ENCODE measurements around the gene ACTMAP.
A peak's percentile ranks its signal among the peaks of the same experiment; 100 is the strongest.
"Not testable (repeated sequence)": the region's sequence is repeated elsewhere in the genome, so short reads cannot be mapped to it uniquely, and the experiment has no call there.

ACTMAP gene

GRCh38 chr19:40733149-40733548 lies 17.1 kb downstream of the ACTMAP start:
- DNase-seq (ENCODE audit: low read depth in 1 of 2, low spot score in 1 of 2) = no peak
- in situ Hi-C loops (cut with HindIII; ENCODE audit: low pct_unique_long_range_greater_than_20kb, low sequenced_read_pairs) = no loop called here
- no peak for TF ChIP-seq JUND (IDR thresholded peaks at IDR 0.05; ENCODE audit: low read depth)

GRCh38 chr19:40732304-40732703 lies 18.0 kb downstream of the ACTMAP start:
- in situ Hi-C loops (cut with HindIII; ENCODE audit: low pct_unique_long_range_greater_than_20kb, low sequenced_read_pairs); DNase-seq (ENCODE audit: low read depth in 1 of 2, low spot score in 1 of 2): not testable (repeated sequence)

GRCh38 chr19:40730065-40730464 lies 20.2 kb downstream of the ACTMAP start:
- in situ Hi-C loops (cut with HindIII; ENCODE audit: low pct_unique_long_range_greater_than_20kb, low sequenced_read_pairs); DNase-seq (ENCODE audit: low read depth in 1 of 2, low spot score in 1 of 2): not testable (repeated sequence)

DNA sequence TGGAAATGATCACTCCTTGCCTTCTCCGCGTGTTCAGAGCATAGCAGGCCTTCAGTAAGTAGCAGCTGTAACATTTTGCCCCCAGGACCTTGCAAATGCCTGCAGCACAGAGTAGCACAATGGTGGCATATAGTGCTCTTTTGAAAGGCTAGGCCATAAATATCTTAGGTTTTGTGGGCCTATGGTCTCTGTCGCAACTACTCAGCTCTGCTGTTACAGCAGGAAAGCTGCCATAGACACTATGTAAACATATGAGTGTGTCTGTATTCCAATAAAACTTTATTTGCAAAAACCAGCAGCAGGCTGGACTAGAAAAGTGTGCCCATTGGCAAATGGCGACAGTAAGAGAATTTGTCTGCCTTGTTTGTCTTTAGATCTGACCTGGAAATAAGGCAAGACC lies 24.0 kb downstream of the ACTMAP start:
- DNase-seq (ENCODE audit: low read depth in 1 of 2, low spot score in 1 of 2) = no peak
- no peak for TF ChIP-seq JUND (IDR thresholded peaks at IDR 0.05; ENCODE audit: low read depth)
- in situ Hi-C loops (cut with HindIII; ENCODE audit: low pct_unique_long_range_greater_than_20kb, low sequenced_read_pairs) = no loop called here

DNA sequence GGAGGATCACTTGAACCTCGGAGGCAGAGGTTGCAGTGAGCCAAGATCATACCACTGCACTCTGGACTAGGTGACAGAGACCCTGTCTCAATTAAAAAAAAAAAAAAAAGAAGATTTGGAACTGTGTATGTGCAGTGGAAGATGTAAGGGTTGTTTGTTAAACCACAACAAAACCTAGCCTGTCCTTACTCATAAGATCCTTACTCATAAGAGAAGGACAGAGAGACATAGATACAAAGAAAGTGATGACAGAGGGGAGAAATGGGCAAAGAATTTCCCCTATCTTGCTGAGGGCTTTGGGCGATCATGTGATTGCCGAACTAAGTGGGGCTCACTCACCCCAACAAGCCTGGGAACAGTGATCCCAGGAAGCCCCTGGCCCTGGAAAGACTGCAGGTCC lies 25.4 kb downstream of the ACTMAP start:
- in situ Hi-C loops (cut with HindIII; ENCODE audit: low pct_unique_long_range_greater_than_20kb, low sequenced_read_pairs) = no loop called here

DNA sequence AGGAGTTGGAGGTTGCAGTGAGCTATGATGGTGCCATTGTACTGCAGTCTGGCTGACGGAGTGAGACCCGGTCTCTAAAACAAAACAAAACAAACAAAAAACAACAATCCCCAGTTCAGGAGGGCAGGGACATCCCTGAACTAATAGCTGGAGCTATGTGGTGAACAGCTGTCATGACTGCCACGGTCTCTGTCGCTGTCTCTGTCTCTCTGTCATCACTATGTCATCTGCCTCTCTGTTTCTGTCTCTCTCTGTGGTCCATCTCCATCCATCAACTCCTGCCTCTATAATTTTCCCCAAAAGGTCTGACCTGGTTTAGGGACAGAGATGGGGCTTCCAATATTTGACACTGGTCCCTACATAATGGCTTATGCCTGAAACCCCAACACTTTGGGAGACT lies 26.0 kb downstream of the ACTMAP start:
- DNase-seq (ENCODE audit: low read depth in 1 of 2, low spot score in 1 of 2) = no peak
- in situ Hi-C loops (cut with HindIII; ENCODE audit: low pct_unique_long_range_greater_than_20kb, low sequenced_read_pairs) = no loop called here
- no peak for TF ChIP-seq JUND (IDR thresholded peaks at IDR 0.05; ENCODE audit: low read depth)

More for the DNA sequence above, 25.4 kb downstream of the ACTMAP start:
- no peak for TF ChIP-seq JUND (IDR thresholded peaks at IDR 0.05; ENCODE audit: low read depth)
- DNase-seq (ENCODE audit: low read depth in 1 of 2, low spot score in 1 of 2) = no peak

DNA sequence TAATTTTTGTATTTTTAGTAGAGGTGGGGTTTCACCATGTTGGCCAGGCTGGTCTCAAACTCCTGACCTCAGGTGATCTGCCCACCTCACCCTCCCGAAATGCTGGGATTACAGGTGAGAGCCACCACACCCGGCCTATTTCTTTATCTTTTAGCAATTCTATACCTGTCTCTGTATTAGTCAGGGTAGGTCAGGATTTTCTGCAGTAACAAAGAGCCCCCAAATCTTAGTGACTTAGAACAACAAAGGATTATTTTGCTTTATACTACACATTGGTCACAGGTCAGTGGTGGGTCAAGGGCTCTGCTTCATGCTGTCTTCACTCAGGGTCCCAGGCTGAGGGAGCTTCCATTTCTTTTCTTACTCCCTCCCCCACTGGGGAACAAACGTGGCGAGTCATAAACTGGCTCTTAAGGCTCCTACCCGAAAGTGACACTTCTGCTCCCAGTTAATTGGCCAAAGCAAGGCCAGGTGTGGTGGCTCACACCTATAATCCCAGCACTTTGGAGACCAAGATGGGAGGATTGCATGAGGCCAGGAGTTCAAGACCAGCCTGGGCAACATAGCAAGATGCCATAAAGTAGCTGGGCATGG lies 26.5 kb downstream of the ACTMAP start:
- in situ Hi-C loops (cut with HindIII; ENCODE audit: low pct_unique_long_range_greater_than_20kb, low sequenced_read_pairs) = no loop called here
- TF ChIP-seq JUND (IDR thresholded peaks at IDR 0.05; ENCODE audit: low read depth) = no peak

DNA sequence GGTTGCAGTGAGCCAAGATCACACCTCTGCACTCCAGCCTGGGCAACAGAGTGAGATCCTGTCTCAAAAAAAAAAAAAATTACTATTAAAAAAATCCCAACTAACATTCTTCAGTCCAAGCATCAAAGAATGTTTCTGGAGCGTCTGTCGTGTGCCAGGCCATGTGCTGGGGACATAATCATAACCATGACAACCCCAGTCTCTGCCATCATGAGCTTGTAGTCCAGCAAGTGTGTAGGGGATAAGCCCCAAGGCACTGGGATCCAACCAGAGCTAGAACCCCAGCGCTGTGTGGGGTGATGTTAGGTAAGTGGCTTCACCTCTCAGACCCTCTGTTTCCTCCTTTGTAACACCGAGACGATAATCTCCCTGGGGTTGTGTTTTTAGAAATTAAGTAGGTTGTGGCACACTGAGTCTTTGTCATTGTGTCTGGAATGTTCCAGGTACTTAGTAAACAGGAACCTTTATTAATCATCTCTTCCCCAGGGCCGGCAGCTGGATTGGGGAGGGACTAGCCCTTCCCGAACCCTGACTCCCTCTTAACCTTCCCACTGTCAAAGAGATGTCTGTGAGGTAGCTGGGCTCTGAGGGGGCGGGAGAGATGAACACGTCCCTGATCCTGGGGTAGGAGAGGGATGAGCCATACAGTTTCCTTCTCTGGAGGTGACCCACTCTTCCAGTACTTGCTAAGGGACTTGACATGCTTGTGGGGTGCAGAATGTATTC lies 28.2 kb downstream of the ACTMAP start:
- TF ChIP-seq JUND (IDR thresholded peaks at IDR 0.05; ENCODE audit: low read depth) = no peak
- DNase-seq (ENCODE audit: low read depth in 1 of 2, low spot score in 1 of 2) = no peak
- in situ Hi-C loops (cut with HindIII; ENCODE audit: low pct_unique_long_range_greater_than_20kb, low sequenced_read_pairs) = no loop called here

More for the DNA sequence above, 26.5 kb downstream of the ACTMAP start:
- DNase-seq (ENCODE audit: low read depth in 1 of 2, low spot score in 1 of 2) = no peak

DNA sequence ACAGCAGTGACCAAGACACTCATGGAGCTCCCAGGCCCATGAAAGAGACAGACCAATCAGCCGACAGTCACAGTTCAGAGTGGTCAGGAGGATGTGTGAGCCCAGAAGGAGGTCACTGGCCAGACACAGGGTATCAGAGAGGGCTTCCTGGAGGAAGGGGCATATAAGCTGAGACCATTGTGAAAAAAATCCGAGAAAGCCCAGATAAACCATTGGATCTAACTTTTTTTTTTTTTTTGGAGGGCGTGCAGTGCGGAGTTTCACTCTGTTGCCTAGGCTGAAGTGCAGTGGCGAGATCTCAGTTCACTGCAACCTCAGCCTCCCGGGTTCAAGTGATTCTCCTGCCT lies 29.2 kb downstream of the ACTMAP start:
- no peak for DNase-seq (ENCODE audit: low read depth in 1 of 2, low spot score in 1 of 2)
- in situ Hi-C loops (cut with HindIII; ENCODE audit: low pct_unique_long_range_greater_than_20kb, low sequenced_read_pairs) = no loop called here
- TF ChIP-seq JUND (IDR thresholded peaks at IDR 0.05; ENCODE audit: low read depth) = no peak

DNA sequence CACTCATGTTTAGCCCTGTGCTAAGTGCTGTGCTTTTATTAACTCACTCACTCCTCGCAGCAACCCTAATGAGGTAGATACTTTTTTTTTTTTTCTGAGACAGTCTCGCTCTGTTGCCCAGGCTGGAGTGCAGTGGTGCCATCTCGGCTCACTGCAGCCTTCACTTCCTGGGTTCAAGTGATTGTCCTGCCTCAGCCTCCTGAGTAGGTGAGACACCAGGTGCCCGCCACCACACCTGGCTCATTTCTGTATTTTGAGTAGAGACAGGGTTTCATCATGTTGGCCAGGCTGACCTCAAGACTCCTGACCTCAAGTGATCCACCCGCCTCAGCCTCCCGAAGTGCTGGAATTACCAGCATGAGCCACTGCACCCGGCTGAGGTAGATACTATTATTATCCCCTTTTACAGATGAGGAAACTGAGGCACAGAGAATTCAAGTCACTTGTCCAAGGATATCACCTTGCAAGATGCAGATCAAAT lies 30.8 kb downstream of the ACTMAP start:
- DNase-seq (ENCODE audit: low read depth in 1 of 2, low spot score in 1 of 2) = no peak
- in situ Hi-C loops (cut with HindIII; ENCODE audit: low pct_unique_long_range_greater_than_20kb, low sequenced_read_pairs) = no loop called here
- no peak for TF ChIP-seq JUND (IDR thresholded peaks at IDR 0.05; ENCODE audit: low read depth)

DNA sequence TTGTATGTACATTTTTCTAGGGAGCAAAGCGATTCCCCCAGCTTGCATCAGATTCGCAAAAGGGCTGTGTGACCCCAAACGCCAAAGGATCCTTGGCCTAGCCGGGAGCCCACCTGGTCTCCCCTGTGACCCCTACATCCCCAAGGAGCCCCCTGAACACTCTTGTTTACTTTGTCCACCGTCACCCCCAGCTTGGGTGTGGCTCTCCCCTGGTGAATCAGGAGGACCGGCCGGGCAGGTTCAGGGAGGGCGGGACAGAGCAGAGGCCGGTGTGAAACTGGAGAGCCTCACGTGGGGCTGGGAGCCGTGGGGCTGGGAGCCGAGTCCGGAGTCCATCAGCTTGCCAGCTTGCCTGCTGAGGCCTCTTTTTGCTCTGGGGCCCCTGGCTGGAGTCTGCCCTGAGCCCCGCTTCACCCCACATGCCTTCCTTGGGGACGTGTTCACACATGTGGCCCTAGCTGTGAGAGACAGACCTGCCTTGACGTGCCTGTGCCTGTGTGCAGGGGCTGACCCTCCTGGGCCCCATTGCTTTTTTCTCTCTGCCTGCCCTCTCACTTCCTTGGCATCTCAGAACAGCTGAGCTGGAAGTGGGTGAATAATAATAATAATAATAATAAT lies 31.4 kb downstream of the ACTMAP start:
- no peak for TF ChIP-seq JUND (IDR thresholded peaks at IDR 0.05; ENCODE audit: low read depth)
- in situ Hi-C loops (cut with HindIII; ENCODE audit: low pct_unique_long_range_greater_than_20kb, low sequenced_read_pairs) = no loop called here
- DNase-seq (ENCODE audit: low read depth in 1 of 2, low spot score in 1 of 2) = peak; percentile 68 to 83

DNA sequence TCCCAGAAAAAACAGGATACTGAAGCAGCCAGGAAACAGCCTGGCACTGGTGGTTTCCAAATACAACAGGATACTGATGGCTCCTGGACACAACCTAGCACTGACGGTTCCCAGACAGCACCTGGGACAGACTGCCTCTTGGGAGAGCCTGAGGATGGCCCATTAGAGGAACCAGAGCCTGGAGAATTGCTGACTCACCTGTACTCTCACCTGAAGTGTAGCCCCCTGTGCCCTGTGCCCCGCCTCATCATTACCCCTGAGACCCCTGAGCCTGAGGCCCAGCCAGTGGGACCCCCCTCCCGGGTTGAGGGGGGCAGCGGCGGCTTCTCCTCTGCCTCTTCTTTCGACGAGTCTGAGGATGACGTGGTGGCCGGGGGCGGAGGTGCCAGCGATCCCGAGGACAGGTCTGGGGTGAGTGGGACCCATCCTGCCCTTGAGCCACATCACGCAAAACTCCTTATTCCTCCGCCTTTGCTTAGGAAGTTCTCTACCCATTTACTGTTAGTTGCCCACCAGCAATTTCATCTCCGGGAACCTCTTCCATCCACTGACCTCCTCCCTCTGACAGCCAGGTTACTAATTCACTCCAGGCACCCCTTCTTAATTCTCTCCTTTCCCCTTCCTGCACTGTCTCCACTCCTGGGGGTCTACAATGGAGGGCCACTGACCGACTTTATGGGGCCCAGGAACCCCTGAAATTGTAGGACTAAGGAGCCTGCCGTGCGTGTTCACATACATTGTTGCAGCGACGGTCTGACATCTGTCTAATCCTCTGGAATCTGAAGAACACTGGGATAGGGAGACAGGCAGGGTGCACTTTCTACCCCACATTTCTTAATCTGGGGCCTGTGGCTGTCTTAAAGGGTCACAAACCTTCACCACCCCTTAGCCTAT lies 32.1 kb downstream of the ACTMAP start:
- no peak for TF ChIP-seq JUND (IDR thresholded peaks at IDR 0.05; ENCODE audit: low read depth)
- peak in 1 of 2 experiments; percentile 12 for DNase-seq (ENCODE audit: low read depth in 1 of 2, low spot score in 1 of 2)
- in situ Hi-C loops (cut with HindIII; ENCODE audit: low pct_unique_long_range_greater_than_20kb, low sequenced_read_pairs) = no loop called here
